H9 (cell line): ENCODE data around the gene RIT2. TPM values are rescaled to one million over a fixed set of nuclear protein-coding genes. Genes with fewer than 3 reads are reported as not detected.

Experiments
- DNase-seq: peaks from one replicate; pipeline ENCODE4 v3.0.0-alpha.2; 2017
- H2AFZ ChIP-seq: one replicate; pipeline ENCODE4 v1.6.1; 2013; ENCODE audit warnings: mild to moderate bottlenecking, low read length, control low read depth, moderate library complexity
- H2AK5ac ChIP-seq: 2 replicates; pipeline ENCODE4 v1.6.1; 2013; ENCODE audit warnings: low read length, control low read depth, mixed read lengths; ENCODE audit not compliant: insufficient read length
- H2BK120ac ChIP-seq: one replicate; pipeline ENCODE4 v1.6.1; 2013; ENCODE audit warnings: low read depth, mild to moderate bottlenecking, low read length, control low read depth, inconsistent platforms; ENCODE audit not compliant: poor library complexity, severe bottlenecking
- H2BK12ac ChIP-seq: 2 replicates; pipeline ENCODE4 v1.6.1; 2013; ENCODE audit warnings: low read length, control low read depth, mixed read lengths, low read depth; ENCODE audit not compliant: insufficient read length
- H2BK15ac ChIP-seq: 2 replicates; pipeline ENCODE4 v1.6.1; 2013; ENCODE audit warnings: low read depth, low read length, control low read depth
- H2BK20ac ChIP-seq: one replicate; pipeline ENCODE4 v1.6.1; 2013; ENCODE audit warnings: low read depth, mild to moderate bottlenecking, low read length, control low read depth, inconsistent platforms; ENCODE audit not compliant: poor library complexity, severe bottlenecking
- H2BK5ac ChIP-seq: 2 replicates; pipeline ENCODE4 v1.6.1; 2013; ENCODE audit warnings: low read length, control low read depth, mixed read lengths; ENCODE audit not compliant: insufficient read length
- H3K14ac ChIP-seq: 2 replicates; pipeline ENCODE4 v1.6.1; 2013; ENCODE audit warnings: low read length, control low read depth; ENCODE audit not compliant: insufficient read depth
- H3K18ac ChIP-seq: 2 replicates; pipeline ENCODE4 v1.6.1; 2013; ENCODE audit warnings: low read depth, mild to moderate bottlenecking, mixed read lengths, low read length, control low read depth; ENCODE audit not compliant: insufficient read length
- H3K23ac ChIP-seq: 2 replicates; pipeline ENCODE4 v1.6.1; 2013; ENCODE audit warnings: low read length, control low read depth, mixed read lengths, low read depth; ENCODE audit not compliant: insufficient read length
- H3K23me2 ChIP-seq: 2 replicates; pipeline ENCODE4 v1.6.1; 2013; ENCODE audit warnings: low read depth, mild to moderate bottlenecking, mixed read lengths, low read length, control low read depth; ENCODE audit not compliant: insufficient read length, poor library complexity, severe bottlenecking
- H3K27ac ChIP-seq: 2 replicates; pipeline ENCODE4 v1.5.1; 2013; ENCODE audit warnings: low read length, control low read depth, mixed read lengths, low read depth; ENCODE audit not compliant: insufficient read length
- H3K27me3 ChIP-seq: 2 replicates; pipeline ENCODE4 v1.6.1; 2013; ENCODE audit warnings: low read length, control low read depth, inconsistent platforms; ENCODE audit not compliant: insufficient read depth
- H3K4ac ChIP-seq: 2 replicates; pipeline ENCODE4 v1.6.1; 2013; ENCODE audit warnings: low read depth, mild to moderate bottlenecking, control low read depth, inconsistent platforms, low read length, moderate library complexity
- H3K4me1 ChIP-seq: 2 replicates; pipeline ENCODE4 v1.6.1; 2013; ENCODE audit warnings: low read length, control low read depth, inconsistent platforms; ENCODE audit not compliant: insufficient read depth
- H3K4me2 ChIP-seq: 2 replicates; pipeline ENCODE4 v1.6.1; 2013; ENCODE audit warnings: low read length, control low read depth, mixed read lengths; ENCODE audit not compliant: insufficient read length, insufficient read depth
- H3K56ac ChIP-seq: 2 replicates; pipeline ENCODE4 v1.6.1; 2013; ENCODE audit warnings: low read depth, mild to moderate bottlenecking, mixed read lengths, low read length, control low read depth; ENCODE audit not compliant: insufficient read length
- H3K79me1 ChIP-seq: 2 replicates; pipeline ENCODE4 v1.6.1; 2013; ENCODE audit warnings: low read depth, mild to moderate bottlenecking, moderate library complexity, low read length, control low read depth, inconsistent platforms; ENCODE audit not compliant: insufficient read depth, poor library complexity, severe bottlenecking
- H3K79me2 ChIP-seq: 2 replicates; pipeline ENCODE4 v1.6.1; 2013; ENCODE audit warnings: low read length, control low read depth, inconsistent platforms; ENCODE audit not compliant: insufficient read depth
- H3K9ac ChIP-seq: 2 replicates; pipeline ENCODE4 v1.6.1; 2013; ENCODE audit warnings: low read length, control low read depth, mixed read lengths; ENCODE audit not compliant: insufficient read length; ENCODE audit errors: extremely low read depth
- H3K9me3 ChIP-seq: one replicate; pipeline ENCODE4 v1.6.1; 2013; ENCODE audit warnings: low read depth, low read length, inconsistent platforms; ENCODE audit not compliant: control insufficient read depth
- H3T11ph ChIP-seq: one replicate; pipeline ENCODE4 v1.6.1; 2013; ENCODE audit warnings: mild to moderate bottlenecking, low read length, control low read depth, inconsistent platforms
- H4K20me1 ChIP-seq: one replicate; pipeline ENCODE4 v1.6.1; 2013; ENCODE audit not compliant: control insufficient read depth, insufficient read length, insufficient read depth
- H4K5ac ChIP-seq: 2 replicates; pipeline ENCODE4 v1.6.1; 2013; ENCODE audit warnings: low read depth, mild to moderate bottlenecking, mixed read lengths, low read length, control low read depth; ENCODE audit not compliant: insufficient read length
- H4K8ac ChIP-seq: replicated peaks from 2 replicates; pipeline ENCODE4 v1.6.1; 2013; ENCODE audit warnings: low read length, control low read depth, mixed read lengths, low read depth; ENCODE audit not compliant: insufficient read length
- H4K91ac ChIP-seq: 2 replicates; pipeline ENCODE4 v1.6.1; 2013; ENCODE audit warnings: low read depth, mild to moderate bottlenecking, moderate library complexity, mixed read lengths, low read length, control low read depth; ENCODE audit not compliant: insufficient read length
- H3K27ac Mint-ChIP-seq, 3 experiments: 2 replicates in 2 of 3; 3 replicates in 1 of 3; pipeline ENCODE4 v1.8.0; 2020 to 2021; ENCODE audit warnings: mixed read lengths in 3 of 3, mild to moderate bottlenecking in 1 of 3, moderate library complexity in 1 of 3
- H3K27me3 Mint-ChIP-seq: 2 replicates; pipeline ENCODE4 v1.8.0; 2021; ENCODE audit warnings: low read depth, mild to moderate bottlenecking, moderate library complexity, mixed read lengths
- H3K36me3 Mint-ChIP-seq, 3 experiments: 2 replicates in 2 of 3; 3 replicates in 1 of 3; pipeline ENCODE4 v1.8.0; 2020 to 2021; ENCODE audit warnings: low read depth in 3 of 3, mixed read lengths in 3 of 3; ENCODE audit not compliant: insufficient read depth in 1 of 3
- H3K4me1 Mint-ChIP-seq, 2 experiments: 2 replicates each; pipeline ENCODE4 v1.8.0; 2020; ENCODE audit warnings: mixed read lengths in 2 of 2
- H3K4me3 Mint-ChIP-seq, 2 experiments: 2 replicates in 1 of 2; 3 replicates in 1 of 2; pipeline ENCODE4 v1.8.0; 2020 to 2021; ENCODE audit warnings: mild to moderate bottlenecking in 2 of 2, mixed read lengths in 2 of 2, moderate library complexity in 1 of 2
- H3K9me3 Mint-ChIP-seq, 2 experiments: 2 replicates in 1 of 2; 3 replicates in 1 of 2; pipeline ENCODE4 v1.8.0; 2020; ENCODE audit warnings: mild to moderate bottlenecking in 2 of 2, mixed read lengths in 2 of 2, moderate library complexity in 1 of 2
- CTCF ChIP-seq: fragments of 200-600 bp; sonication (generic); conservative IDR thresholded peaks from 3 replicates; pipeline ENCODE4 v1.8.0; 2021; ENCODE audit warnings: antibody characterized with exemption, mild to moderate bottlenecking
- WGBS: extraction: QIAGEN DNeasy Blood & Tissue Kit; methylation state at CpG from one replicate; pipeline ENCODE4 v1.1.7; 2013; ENCODE audit warnings: missing lambda C conversion rate, low lambda C conversion rate, mixed read lengths; ENCODE audit not compliant: insufficient read length; ENCODE audit errors: extremely low coverage; 5-methylcytosine and 5-hydroxymethylcytosine counted together
- total RNA-seq: library from RNA; stranded (reverse); gene quantifications from 2 replicates; pipeline ENCODE4 v1.2.1, GENCODE V29; 2021

The RIT2 gene
- total RNA-seq, 1 experiment from 2014 or later: 1.2 TPM

DNA sequence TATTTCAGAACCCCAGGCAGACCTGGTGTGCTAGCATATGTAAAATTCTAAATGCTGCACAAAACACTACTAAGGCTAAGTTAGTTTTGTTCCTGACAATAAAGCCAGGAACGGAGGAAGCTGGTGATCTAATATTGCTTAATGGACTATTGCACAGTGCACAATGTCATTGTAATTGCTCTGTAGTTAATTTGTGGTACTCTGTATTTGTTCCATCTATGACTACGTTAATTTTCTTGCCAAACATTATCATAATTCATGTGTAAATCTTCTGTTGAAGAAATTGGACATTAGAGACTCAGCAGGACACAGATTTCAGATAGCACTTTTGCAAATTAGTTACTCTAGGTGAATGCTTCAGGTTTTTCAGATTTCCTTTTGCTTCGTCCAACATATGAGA is 232.3 kb downstream of the RIT2 start:
- Histone ChIP-seq H3K14ac (no peak overlapping the region), H4K91ac (no peak overlapping the region), H3K56ac (no peak overlapping the region), H3K18ac (no peak overlapping the region), H3K4ac (no peak overlapping the region), H3K27me3 (no peaks in the 10 kb centered on the region), H3K23ac (no peak overlapping the region), H2BK15ac (no peak overlapping the region), H4K8ac (no peak overlapping the region), H2AK5ac (no peak overlapping the region), H3K27ac (no peak overlapping the region), H3K9ac (no peak overlapping the region), H2AFZ (no peak overlapping the region), H4K20me1 (no peaks in the 10 kb centered on the region), H3K79me1 (no peaks in the 10 kb centered on the region), H2BK5ac (no peak overlapping the region), H3T11ph (no peak overlapping the region), H3K4me2 (no peak overlapping the region), H3K4me1 (no peaks in the 10 kb centered on the region), H4K5ac (no peak overlapping the region), H2BK20ac (no peak overlapping the region), H3K79me2 (no peaks in the 10 kb centered on the region), H3K9me3 (no peaks in the 10 kb centered on the region), H2BK120ac (no peak overlapping the region), H3K23me2 (no peaks in the 10 kb centered on the region), H2BK12ac (no peak overlapping the region)
- Mint-ChIP-seq H3K4me1 (peaks cover 2 to 6% of the 10 kb centered on the region in 2 experiments; a peak in 3 of 4 replicates), H3K4me3 (no peak overlapping the region), H3K27ac (no peak overlapping the region), H3K27me3 (no peaks in the 10 kb centered on the region), H3K36me3 (no peaks in the 10 kb centered on the region; a peak in 1 of 7 replicates), H3K9me3 (no peaks in the 10 kb centered on the region)
- WGBS: no CpG with 5 or more reads among the region's 3 CpGs
- no peak for DNase-seq
- no peak for TF ChIP-seq CTCF
